Measurements from ENCODE around the gene LRMDA.

DNA sequence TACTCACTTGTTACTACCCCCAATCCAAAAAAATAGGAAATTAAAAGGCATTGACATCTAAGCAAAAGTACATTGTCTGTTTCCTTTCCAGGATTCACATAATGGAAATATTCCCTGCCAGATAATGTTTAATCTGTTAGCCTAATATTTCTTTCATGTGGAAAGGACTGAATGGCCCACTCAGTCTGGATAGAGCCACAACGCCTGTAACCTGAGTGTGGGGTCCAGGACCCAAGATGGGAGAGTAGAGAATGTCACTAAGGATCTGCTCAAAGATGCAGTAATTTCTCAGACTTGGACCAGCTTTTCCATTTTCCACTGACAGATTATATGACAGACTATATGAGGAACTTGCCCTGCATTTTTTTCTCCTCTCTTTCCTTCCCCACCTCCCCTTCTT, 1117.3 kb downstream of the LRMDA start:
- TF ChIP-seq, protein P1, sequence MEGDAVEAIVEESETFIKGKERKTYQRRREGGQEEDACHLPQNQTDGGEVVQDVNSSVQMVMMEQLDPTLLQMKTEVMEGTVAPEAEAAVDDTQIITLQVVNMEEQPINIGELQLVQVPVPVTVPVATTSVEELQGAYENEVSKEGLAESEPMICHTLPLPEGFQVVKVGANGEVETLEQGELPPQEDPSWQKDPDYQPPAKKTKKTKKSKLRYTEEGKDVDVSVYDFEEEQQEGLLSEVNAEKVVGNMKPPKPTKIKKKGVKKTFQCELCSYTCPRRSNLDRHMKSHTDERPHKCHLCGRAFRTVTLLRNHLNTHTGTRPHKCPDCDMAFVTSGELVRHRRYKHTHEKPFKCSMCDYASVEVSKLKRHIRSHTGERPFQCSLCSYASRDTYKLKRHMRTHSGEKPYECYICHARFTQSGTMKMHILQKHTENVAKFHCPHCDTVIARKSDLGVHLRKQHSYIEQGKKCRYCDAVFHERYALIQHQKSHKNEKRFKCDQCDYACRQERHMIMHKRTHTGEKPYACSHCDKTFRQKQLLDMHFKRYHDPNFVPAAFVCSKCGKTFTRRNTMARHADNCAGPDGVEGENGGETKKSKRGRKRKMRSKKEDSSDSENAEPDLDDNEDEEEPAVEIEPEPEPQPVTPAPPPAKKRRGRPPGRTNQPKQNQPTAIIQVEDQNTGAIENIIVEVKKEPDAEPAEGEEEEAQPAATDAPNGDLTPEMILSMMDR (IDR thresholded peaks at IDR 0.05; ENCODE audit: insufficient read depth, low read length, poor library complexity, severe bottlenecking): no peak
- TF ChIP-seq EZH2phosphoT487 (conservative IDR thresholded peaks at IDR 0.05; ENCODE audit: low read length): no peak

All from SU-DHL-6 (cell line).